ENCODE measurements around the gene DNAH14. TPM values are rescaled to one million over a fixed set of nuclear protein-coding genes. Genes with fewer than 3 reads are reported as not detected.

The DNAH14 gene
- total and polyA plus RNA-seq, 4 donors, result 2.7 to 19.8 (median 9.6) TPM

DNA sequence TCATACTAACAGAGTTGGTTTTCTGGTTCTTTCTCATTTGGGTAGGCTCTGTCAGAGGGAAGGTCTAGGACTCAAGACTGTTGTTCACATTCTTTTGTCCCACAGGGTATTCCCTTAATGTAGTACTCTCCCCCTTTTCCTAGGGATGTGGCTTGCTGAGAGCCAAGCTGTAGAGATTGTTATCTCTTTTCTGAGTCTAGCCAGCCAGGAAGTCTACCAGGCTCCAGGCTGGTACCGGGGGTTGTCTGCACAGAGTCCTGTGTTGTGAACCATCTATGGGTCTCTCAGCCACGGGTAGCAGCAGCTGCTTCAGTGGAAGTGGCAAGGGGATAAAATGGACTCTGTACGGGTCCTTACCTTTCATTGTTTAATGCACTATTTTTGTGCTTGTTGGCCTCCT is 272.0 kb downstream of the DNAH14 start:
- H3K27ac ChIP-seq (ENCODE audit: low read depth in 1 of 2, low read length in 2 of 2), result no peak overlapping the region
- 95% methylated on average over 3 of the region's 3 CpGs for WGBS
- H3K4me1 ChIP-seq (ENCODE audit: control insufficient read depth in 4 of 4, insufficient read depth in 4 of 4, low read length in 3 of 4), result no peaks in the 10 kb centered on the region
- H3K4me3 ChIP-seq (ENCODE audit: low read depth in 1 of 3, low read length in 3 of 3), result no peak overlapping the region
- no peak overlapping the region for H3K9ac ChIP-seq (ENCODE audit: low read depth in 1 of 2, low read length in 2 of 2)
- TF ChIP-seq, protein P1, sequence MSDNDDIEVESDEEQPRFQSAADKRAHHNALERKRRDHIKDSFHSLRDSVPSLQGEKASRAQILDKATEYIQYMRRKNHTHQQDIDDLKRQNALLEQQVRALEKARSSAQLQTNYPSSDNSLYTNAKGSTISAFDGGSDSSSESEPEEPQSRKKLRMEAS (IDR thresholded peaks at IDR 0.05), result no peak
- no peak for TF ChIP-seq RAD21 (IDR thresholded peaks at IDR 0.05)
- TF ChIP-seq YY1 (IDR thresholded peaks at IDR 0.05), result no peak
- no peak for TF ChIP-seq EGR1 (IDR thresholded peaks at IDR 0.05; ENCODE audit: low read depth in 2 of 2)
- no peak for TF ChIP-seq FOXA2 (IDR thresholded peaks at IDR 0.05)
- TF ChIP-seq, protein P2, sequence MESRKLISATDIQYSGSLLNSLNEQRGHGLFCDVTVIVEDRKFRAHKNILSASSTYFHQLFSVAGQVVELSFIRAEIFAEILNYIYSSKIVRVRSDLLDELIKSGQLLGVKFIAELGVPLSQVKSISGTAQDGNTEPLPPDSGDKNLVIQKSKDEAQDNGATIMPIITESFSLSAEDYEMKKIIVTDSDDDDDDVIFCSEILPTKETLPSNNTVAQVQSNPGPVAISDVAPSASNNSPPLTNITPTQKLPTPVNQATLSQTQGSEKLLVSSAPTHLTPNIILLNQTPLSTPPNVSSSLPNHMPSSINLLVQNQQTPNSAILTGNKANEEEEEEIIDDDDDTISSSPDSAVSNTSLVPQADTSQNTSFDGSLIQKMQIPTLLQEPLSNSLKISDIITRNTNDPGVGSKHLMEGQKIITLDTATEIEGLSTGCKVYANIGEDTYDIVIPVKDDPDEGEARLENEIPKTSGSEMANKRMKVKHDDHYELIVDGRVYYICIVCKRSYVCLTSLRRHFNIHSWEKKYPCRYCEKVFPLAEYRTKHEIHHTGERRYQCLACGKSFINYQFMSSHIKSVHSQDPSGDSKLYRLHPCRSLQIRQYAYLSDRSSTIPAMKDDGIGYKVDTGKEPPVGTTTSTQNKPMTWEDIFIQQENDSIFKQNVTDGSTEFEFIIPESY (IDR thresholded peaks at IDR 0.05), result no peak
- no peak for TF ChIP-seq TAF1 (conservative IDR thresholded peaks at IDR 0.05)
- no peak for TF ChIP-seq RXRA (IDR thresholded peaks at IDR 0.05)
- TF ChIP-seq JUND (IDR thresholded peaks at IDR 0.05), result no peak
- TF ChIP-seq, protein P3, sequence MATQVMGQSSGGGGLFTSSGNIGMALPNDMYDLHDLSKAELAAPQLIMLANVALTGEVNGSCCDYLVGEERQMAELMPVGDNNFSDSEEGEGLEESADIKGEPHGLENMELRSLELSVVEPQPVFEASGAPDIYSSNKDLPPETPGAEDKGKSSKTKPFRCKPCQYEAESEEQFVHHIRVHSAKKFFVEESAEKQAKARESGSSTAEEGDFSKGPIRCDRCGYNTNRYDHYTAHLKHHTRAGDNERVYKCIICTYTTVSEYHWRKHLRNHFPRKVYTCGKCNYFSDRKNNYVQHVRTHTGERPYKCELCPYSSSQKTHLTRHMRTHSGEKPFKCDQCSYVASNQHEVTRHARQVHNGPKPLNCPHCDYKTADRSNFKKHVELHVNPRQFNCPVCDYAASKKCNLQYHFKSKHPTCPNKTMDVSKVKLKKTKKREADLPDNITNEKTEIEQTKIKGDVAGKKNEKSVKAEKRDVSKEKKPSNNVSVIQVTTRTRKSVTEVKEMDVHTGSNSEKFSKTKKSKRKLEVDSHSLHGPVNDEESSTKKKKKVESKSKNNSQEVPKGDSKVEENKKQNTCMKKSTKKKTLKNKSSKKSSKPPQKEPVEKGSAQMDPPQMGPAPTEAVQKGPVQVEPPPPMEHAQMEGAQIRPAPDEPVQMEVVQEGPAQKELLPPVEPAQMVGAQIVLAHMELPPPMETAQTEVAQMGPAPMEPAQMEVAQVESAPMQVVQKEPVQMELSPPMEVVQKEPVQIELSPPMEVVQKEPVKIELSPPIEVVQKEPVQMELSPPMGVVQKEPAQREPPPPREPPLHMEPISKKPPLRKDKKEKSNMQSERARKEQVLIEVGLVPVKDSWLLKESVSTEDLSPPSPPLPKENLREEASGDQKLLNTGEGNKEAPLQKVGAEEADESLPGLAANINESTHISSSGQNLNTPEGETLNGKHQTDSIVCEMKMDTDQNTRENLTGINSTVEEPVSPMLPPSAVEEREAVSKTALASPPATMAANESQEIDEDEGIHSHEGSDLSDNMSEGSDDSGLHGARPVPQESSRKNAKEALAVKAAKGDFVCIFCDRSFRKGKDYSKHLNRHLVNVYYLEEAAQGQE (IDR thresholded peaks at IDR 0.05), result no peak
- no peak for TF ChIP-seq NR2F2 (IDR thresholded peaks at IDR 0.05)
- TF ChIP-seq, protein P4, sequence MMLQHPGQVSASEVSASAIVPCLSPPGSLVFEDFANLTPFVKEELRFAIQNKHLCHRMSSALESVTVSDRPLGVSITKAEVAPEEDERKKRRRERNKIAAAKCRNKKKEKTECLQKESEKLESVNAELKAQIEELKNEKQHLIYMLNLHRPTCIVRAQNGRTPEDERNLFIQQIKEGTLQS (IDR thresholded peaks at IDR 0.05), result no peak
- no peak for TF ChIP-seq HNF4G (IDR thresholded peaks at IDR 0.05)
- DNase-seq (ENCODE audit: low spot score), result no peak
- H3K36me3 ChIP-seq (ENCODE audit: control insufficient read depth in 4 of 4, insufficient read depth in 3 of 4, low read depth in 1 of 4, low read length in 3 of 4), result no peaks in the 10 kb centered on the region
- no peaks in the 10 kb centered on the region for H3K9me3 ChIP-seq (ENCODE audit: control insufficient read depth in 4 of 4, low read length in 3 of 4)
- H3K27me3 ChIP-seq (ENCODE audit: control insufficient read depth in 4 of 4, insufficient read depth in 4 of 4, low read length in 3 of 4), result no peaks in the 10 kb centered on the region

DNA sequence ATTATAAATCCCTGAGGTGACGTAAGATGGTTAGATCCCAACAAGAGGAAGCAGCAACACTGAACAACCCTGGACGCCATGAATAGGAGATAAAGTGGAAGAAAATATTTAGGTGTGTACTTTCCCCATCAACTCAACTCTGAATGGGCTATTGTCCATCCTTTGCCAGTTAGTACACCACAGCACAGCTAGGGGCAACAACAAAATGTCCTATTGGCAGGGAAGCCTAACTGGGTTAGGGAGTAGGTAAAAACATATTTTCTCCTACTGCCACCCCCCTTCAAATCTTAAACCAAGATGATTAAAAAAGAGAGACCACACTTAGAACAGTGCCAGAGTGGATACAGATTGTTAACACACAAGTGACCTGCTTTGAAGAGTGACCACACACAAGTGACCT is 278.3 kb downstream of the DNAH14 start:
- Histone ChIP-seq H3K27me3 (ENCODE audit: control insufficient read depth in 4 of 4, insufficient read depth in 4 of 4, low read length in 3 of 4) (no peaks in the 10 kb centered on the region), H3K9ac (ENCODE audit: low read depth in 1 of 2, low read length in 2 of 2) (no peak overlapping the region), H3K9me3 (ENCODE audit: control insufficient read depth in 4 of 4, low read length in 3 of 4) (peaks cover 0 to 3% (median under 1%) of the 10 kb centered on the region in 4 donors), H3K36me3 (ENCODE audit: control insufficient read depth in 4 of 4, insufficient read depth in 3 of 4, low read depth in 1 of 4, low read length in 3 of 4) (peaks cover 0 to 3% (median 0%) of the 10 kb centered on the region in 4 donors), H3K4me1 (ENCODE audit: control insufficient read depth in 4 of 4, insufficient read depth in 4 of 4, low read length in 3 of 4) (no peaks in the 10 kb centered on the region), H3K27ac (ENCODE audit: low read depth in 1 of 2, low read length in 2 of 2) (no peak overlapping the region), H3K4me3 (ENCODE audit: low read depth in 1 of 3, low read length in 3 of 3) (no peak overlapping the region)
- TF ChIP-seq HNF4G (IDR thresholded peaks at IDR 0.05) (no peak), SP1 (IDR thresholded peaks at IDR 0.05) (no peak), RAD21 (IDR thresholded peaks at IDR 0.05) (no peak), EGR1 (IDR thresholded peaks at IDR 0.05; ENCODE audit: low read depth in 2 of 2) (no peak), HNF4A (conservative IDR thresholded peaks at IDR 0.05) (no peak), FOXA1 (IDR thresholded peaks at IDR 0.05) (no peak), TAF1 (conservative IDR thresholded peaks at IDR 0.05) (no peak), NR2F2 (IDR thresholded peaks at IDR 0.05) (no peak)
- TF ChIP-seq, protein P1 (IDR thresholded peaks at IDR 0.05), result no peak
- TF ChIP-seq, protein P4 (IDR thresholded peaks at IDR 0.05), result no peak
- DNase-seq (ENCODE audit: low spot score), result no peak
- 94% methylated on average over 2 of the region's 2 CpGs for WGBS
